GM23338 (cell line): ENCODE results near the gene ZBTB7C. TPM values are rescaled to one million over a fixed set of nuclear protein-coding genes. Genes with fewer than 3 reads are reported as not detected.

Source experiments
- ATAC-seq: fragments of 200-7000 bp; cut with Tn5 transposase; 3 replicates; pipeline ENCODE4 v1.9.1; 2020
- DNase-seq: peaks from one replicate; pipeline ENCODE4 v3.0.0-alpha.2; 2015; ENCODE audit warnings: low spot score
- H2AFZ ChIP-seq: fragments of 200-600 bp; sonication (generic); 2 replicates; pipeline ENCODE4 v1.8.0; 2016; ENCODE audit warnings: antibody characterized with exemption, mild to moderate bottlenecking, moderate library complexity
- H3F3A ChIP-seq: fragments of 200-600 bp; sonication (generic); replicated peaks from 2 replicates; pipeline ENCODE4 v1.8.0; 2017; ENCODE audit warnings: antibody characterized with exemption, mixed run types, low read depth
- H3K27ac ChIP-seq: fragments of 200-600 bp; sonication (generic); 2 replicates; pipeline ENCODE4 v1.6.1; 2016; ENCODE audit warnings: low read depth
- H3K27me3 ChIP-seq: fragments of 200-600 bp; sonication (generic); 2 replicates; pipeline ENCODE4 v1.8.0; 2016; ENCODE audit warnings: mild to moderate bottlenecking, mixed run types, moderate library complexity; ENCODE audit not compliant: insufficient read depth
- H3K36me3 ChIP-seq: fragments of 200-600 bp; sonication (generic); 2 replicates; pipeline ENCODE4 v1.8.0; 2016; ENCODE audit warnings: mild to moderate bottlenecking; ENCODE audit not compliant: insufficient read depth
- H3K4me1 ChIP-seq: fragments of 200-600 bp; sonication (generic); 2 replicates; pipeline ENCODE4 v1.8.0; 2016; ENCODE audit warnings: mild to moderate bottlenecking, moderate library complexity; ENCODE audit not compliant: insufficient read depth
- H3K4me2 ChIP-seq: fragments of 200-600 bp; sonication (generic); 2 replicates; pipeline ENCODE4 v1.7.1; 2017; ENCODE audit warnings: mixed run types
- H3K4me3 ChIP-seq: fragments of 200-600 bp; sonication (generic); 2 replicates; pipeline ENCODE4 v1.6.1; 2016; ENCODE audit warnings: mixed run types
- H3K79me2 ChIP-seq: fragments of 200-600 bp; sonication (generic); replicated peaks from 2 replicates; pipeline ENCODE4 v1.8.0; 2017; ENCODE audit warnings: mild to moderate bottlenecking; ENCODE audit not compliant: insufficient read depth
- H3K9me2 ChIP-seq: fragments of 200-600 bp; sonication (generic); 2 replicates; pipeline ENCODE4 v1.8.0; 2017; ENCODE audit not compliant: insufficient read depth
- H4K20me1 ChIP-seq: fragments of 200-600 bp; sonication (generic); replicated peaks from 2 replicates; pipeline ENCODE4 v1.8.0; 2017; ENCODE audit warnings: mild to moderate bottlenecking; ENCODE audit not compliant: insufficient read depth
- H3K27ac Mint-ChIP-seq: 2 replicates; pipeline ENCODE4 v1.8.0; 2020; ENCODE audit warnings: inconsistent platforms, mild to moderate bottlenecking, moderate library complexity, mixed read lengths
- H3K27me3 Mint-ChIP-seq: 3 replicates; pipeline ENCODE4 v1.8.0; 2022; ENCODE audit warnings: low read depth, mild to moderate bottlenecking, moderate library complexity, mixed read lengths, inconsistent platforms; ENCODE audit not compliant: insufficient read depth, poor library complexity
- H3K36me3 Mint-ChIP-seq: 3 replicates; pipeline ENCODE4 v1.8.0; 2021; ENCODE audit warnings: low read depth, mild to moderate bottlenecking, inconsistent platforms, moderate library complexity, mixed read lengths
- H3K4me1 Mint-ChIP-seq: 3 replicates; pipeline ENCODE4 v1.8.0; 2020; ENCODE audit warnings: mild to moderate bottlenecking, inconsistent platforms, mixed read lengths
- H3K4me3 Mint-ChIP-seq: 3 replicates; pipeline ENCODE4 v1.8.0; 2021; ENCODE audit warnings: moderate library complexity, mild to moderate bottlenecking, inconsistent platforms, mixed read lengths
- H3K9me3 Mint-ChIP-seq: 3 replicates; pipeline ENCODE4 v1.8.0; 2020; ENCODE audit warnings: moderate library complexity, mild to moderate bottlenecking, inconsistent platforms, mixed read lengths
- CREB1 ChIP-seq: fragments of 250-450 bp; sonication (Bioruptor Pico); IDR thresholded peaks from 2 replicates; pipeline ENCODE4 v1.5.0; 2020; ENCODE audit warnings: low read depth, mild to moderate bottlenecking, moderate library complexity
- CTCF ChIP-seq, 2 experiments: fragments of 200-600 bp in 1 of 2; sonication (generic) in 1 of 2; conservative IDR thresholded peaks; 2 replicates each; pipeline versions ENCODE4 v1.5.1 to v1.6.1; 2016 to 2017; ENCODE audit warnings: antibody characterized with exemption in 2 of 2, low read depth in 2 of 2, mild to moderate bottlenecking in 2 of 2, moderate library complexity in 1 of 2
- ETS1 ChIP-seq: IDR thresholded peaks from 2 replicates; pipeline ENCODE4 v1.6.1; 2016; ENCODE audit warnings: antibody characterized with exemption
- EZH2 ChIP-seq: fragments of 200-600 bp; sonication (generic); IDR thresholded peaks from one replicate; pipeline ENCODE4 v1.8.0; 2017; ENCODE audit warnings: antibody characterized with exemption, mild to moderate bottlenecking, low read depth; ENCODE audit not compliant: unreplicated experiment
- EZH2phosphoT487 ChIP-seq: fragments of 200-600 bp; sonication (generic); IDR thresholded peaks from one replicate; pipeline ENCODE4 v1.8.1; 2018; ENCODE audit warnings: antibody characterized with exemption; ENCODE audit not compliant: unreplicated experiment
- JUNB ChIP-seq: IDR thresholded peaks from one replicate; pipeline ENCODE4 v1.6.1; 2016; ENCODE audit warnings: antibody characterized with exemption; ENCODE audit not compliant: unreplicated experiment
- NANOG ChIP-seq: IDR thresholded peaks from 2 replicates; pipeline ENCODE4 v1.6.1; 2016; ENCODE audit warnings: antibody characterized with exemption, borderline replicate concordance
- POLR2AphosphoS5 ChIP-seq: IDR thresholded peaks from 2 replicates; pipeline ENCODE4 v1.6.1; 2016; ENCODE audit warnings: antibody characterized with exemption, low read depth
- REST ChIP-seq: IDR thresholded peaks from one replicate; pipeline ENCODE4 v1.6.1; 2018; ENCODE audit warnings: antibody characterized with exemption; ENCODE audit not compliant: unreplicated experiment
- STAT1 ChIP-seq: IDR thresholded peaks from one replicate; pipeline ENCODE4 v1.6.1; 2016; ENCODE audit warnings: antibody characterized with exemption; ENCODE audit not compliant: unreplicated experiment
- ZNF114 ChIP-seq: fragments of 250-450 bp; sonication (Bioruptor Pico); IDR thresholded peaks from 2 replicates; pipeline ENCODE4 v1.5.0; 2020; ENCODE audit warnings: mild to moderate bottlenecking, moderate library complexity
- ZNF331 ChIP-seq: fragments of 250-450 bp; sonication (Bioruptor Pico); IDR thresholded peaks from 2 replicates; pipeline ENCODE4 v1.5.0; 2020; ENCODE audit warnings: low read depth, mild to moderate bottlenecking, moderate library complexity
- ZNF462 ChIP-seq: fragments of 250-450 bp; sonication (Bioruptor Pico); IDR thresholded peaks from 2 replicates; pipeline ENCODE4 v1.5.0; 2020; ENCODE audit warnings: mild to moderate bottlenecking, moderate library complexity
- polyA plus RNA-seq: library from polyadenylated mRNA; unstranded; fragments of >200 nt; fragmentation: Nextera tagmentation; extraction: Ambion mirVana; gene quantifications from 2 replicates; pipeline ENCODE4 v1.2.1, GENCODE V29; 2016
- total RNA-seq: library from RNA; depleted of rRNA; stranded (reverse); fragments of >200 nt; shearing (Covaris generic); gene quantifications from 2 replicates; pipeline ENCODE4 v1.2.3, GENCODE V29; 2014

Gene ZBTB7C
- total and polyA plus RNA-seq, 2 experiments from 2014 or later: 0.03 to 0.14 TPM

- DNase-seq: no peak
- no peak overlapping the region for H3K27ac Mint-ChIP-seq
- no peaks in the 10 kb centered on the region for H3K36me3 Mint-ChIP-seq
- H3K9me3 Mint-ChIP-seq: peaks cover 11% of the 10 kb centered on the region
- no peaks in the 10 kb centered on the region for H3K4me1 Mint-ChIP-seq
- peaks cover 10% of the 10 kb centered on the region for H3K27me3 Mint-ChIP-seq
- no peaks in the 10 kb centered on the region for H3K36me3 ChIP-seq
- no peak overlapping the region for H3K27ac ChIP-seq
- no peaks in the 10 kb centered on the region for H4K20me1 ChIP-seq
- no peak overlapping the region for H3K4me2 ChIP-seq
- TF ChIP-seq EZH2 (no peak), JUNB (no peak), ZNF462 (CRISPR knock-in tag) (no peak), ETS1 (no peak), POLR2AphosphoS5 (no peak), CREB1 (CRISPR knock-in tag) (no peak), STAT1 (no peak), ZNF114 (CRISPR knock-in tag) (no peak), NANOG (no peak), EZH2phosphoT487 (no peak), REST (no peak), CTCF (conservative IDR thresholded peaks at IDR 0.05; ENCODE audit: low read depth in 2 of 2) (no peak), ZNF331 (no peak)
- H2AFZ ChIP-seq: no peak overlapping the region
- H3K4me1 ChIP-seq: no peaks in the 10 kb centered on the region
- H3F3A ChIP-seq: no peaks in the 10 kb centered on the region
- no peak overlapping the region for H3K4me3 ChIP-seq
- no peak for ATAC-seq
- no peak overlapping the region for H3K4me3 Mint-ChIP-seq
- no peaks in the 10 kb centered on the region for H3K27me3 ChIP-seq
- no peaks in the 10 kb centered on the region for H3K9me2 ChIP-seq
- H3K79me2 ChIP-seq: no peaks in the 10 kb centered on the region
Observed at GRCh38 chr18:48043166-48043565, 366.0 kb downstream of the ZBTB7C start.
